ENCODE data around the gene BRI3.

DNA sequence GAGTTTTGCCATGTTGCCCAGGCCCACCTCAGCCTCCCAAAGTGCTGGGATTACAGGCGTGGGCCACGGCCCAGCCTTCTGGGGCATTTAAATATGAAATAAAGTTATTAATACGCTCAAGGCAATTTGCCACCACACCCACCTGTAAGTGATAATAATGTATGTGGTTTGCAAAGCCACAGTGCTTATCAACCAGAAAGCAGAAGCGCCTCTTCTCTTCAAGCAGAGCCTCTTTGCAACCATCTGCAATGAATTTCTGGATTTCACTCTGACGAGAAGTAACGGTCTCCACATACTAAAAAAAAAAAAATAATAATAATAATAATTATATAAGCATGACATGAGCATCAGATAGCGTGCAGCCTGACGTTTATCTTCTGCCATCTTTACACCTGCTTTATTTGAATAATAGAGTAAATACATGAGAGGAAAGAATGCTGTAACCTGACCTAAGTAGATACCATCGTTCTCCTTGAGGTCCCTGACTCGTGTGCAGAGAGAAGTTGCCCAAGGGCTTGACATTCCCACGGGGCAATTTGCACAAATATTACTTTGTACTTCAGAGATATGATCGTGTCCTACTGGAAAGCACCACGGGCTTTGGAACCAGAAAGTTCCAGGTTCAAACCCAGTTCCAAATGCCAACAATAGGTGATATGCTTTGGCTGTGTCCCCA is 34.0 kb downstream of the BRI3 start:
- no peak for TF ChIP-seq SP1 (IDR thresholded peaks at IDR 0.05)
- no peak for TF ChIP-seq BHLHE40 (IDR thresholded peaks at IDR 0.05; ENCODE audit: borderline replicate concordance)
- TF ChIP-seq FOXA1 (IDR thresholded peaks at IDR 0.05): no peak
- no peak for TF ChIP-seq ZNF384 (IDR thresholded peaks at IDR 0.05)
- no peak for TF ChIP-seq HDGF (IDR thresholded peaks at IDR 0.05; ENCODE audit: borderline replicate concordance)
- no peak for TF ChIP-seq FOXK2 (IDR thresholded peaks at IDR 0.05)
- no peak for TF ChIP-seq TARDBP (IDR thresholded peaks at IDR 0.05)
- no peak for TF ChIP-seq ELF4 (IDR thresholded peaks at IDR 0.05)
